Right lobe of liver (tissue), 6 donors: ENCODE data around the gene PTBP1. TPM values are rescaled to one million over a fixed set of nuclear protein-coding genes. Genes with fewer than 3 reads are reported as not detected.

Source experiments
- ATAC-seq, 4 donors: fragments of 200-7000 bp; cut with Tn5 transposase; one replicate each; pipeline ENCODE4 v1.9.1; 2020; ENCODE audit warnings: mild to moderate bottlenecking in 4 of 4, moderate library complexity in 4 of 4
- DNase-seq, 3 donors: peaks; one replicate each; pipeline ENCODE4 v3.0.0-alpha.2; 2020
- H3K27ac ChIP-seq, 3 donors: fragments of 200-600 bp; one replicate each; pipeline ENCODE4 v1.8.0; 2022
- H3K27me3 ChIP-seq, 2 donors: fragments of 200-600 bp; one replicate each; pipeline ENCODE4 v1.8.0; 2022
- H3K36me3 ChIP-seq, 4 donors: fragments of 200-600 bp; sonication (generic) in 1 of 4; one replicate each; pipeline versions ENCODE4 v1.5.1 to v1.8.0; 2017 to 2022; ENCODE audit warnings: control low read depth in 1 of 4
- H3K4me1 ChIP-seq, 4 donors: fragments of 200-600 bp; sonication (generic) in 1 of 4; one replicate each; pipeline versions ENCODE4 v1.5.1 to v1.8.0; 2017 to 2022; ENCODE audit warnings: control low read depth in 1 of 4
- H3K4me3 ChIP-seq, 3 donors: fragments of 200-600 bp; one replicate each; pipeline ENCODE4 v1.8.0; 2022
- H3K9me3 ChIP-seq, 4 donors: fragments of 200-600 bp; sonication (generic) in 1 of 4; one replicate each; pipeline versions ENCODE4 v1.5.1 to v1.8.0; 2017 to 2022; ENCODE audit warnings: control low read depth in 1 of 4
- POLR2A ChIP-seq: fragments of 450-650 bp; IDR thresholded peaks from one replicate; pipeline ENCODE4 v1.6.1; 2017; ENCODE audit warnings: antibody characterized with exemption, mild to moderate bottlenecking
- WGBS: methylation state at CpG from one replicate; pipeline ENCODE4 v1.1.6; 2018; ENCODE audit warnings: low coverage, low lambda C conversion rate; ENCODE audit not compliant: insufficient coverage; ENCODE audit errors: missing lambda C conversion rate; 5-methylcytosine and 5-hydroxymethylcytosine counted together
- intact Hi-C, 2 donors: fragments of 100-400 bp; cut with DNase I; formaldehyde crosslinking; loops; one replicate each; pipeline versions ENCODE4 v1.11.2 to v1.14.1; 2022
- long read RNA-seq: library from polyadenylated mRNA; unstranded; transcript quantifications from one replicate; pipeline ENCODE4 v2.0.0, GENCODE V29; 2019
- total RNA-seq, 6 experiments: library from RNA; depleted of rRNA in 2 of 6; stranded (reverse); fragments of >200 nt in 2 of 6; fragmentation: NEBNext Ultra II Directional in 3 of 6; extraction: Animal tissue kit (Norgen Biotek cat#: 25700) in 3 of 6; gene quantifications; one replicate each; pipeline versions ENCODE4 v1.1.0 to v1.2.4, GENCODE V29; 2016 to 2023
- TF ChIP-seq, protein P1 (sequence below), 4 donors: fragments of 200-600 bp in 3 of 4; fragments of 450-650 bp in 1 of 4; IDR thresholded peaks; one replicate each; pipeline versions ENCODE4 v1.5.1 to v1.8.0; 2016 to 2022; ENCODE audit warnings: antibody characterized with exemption in 4 of 4, mild to moderate bottlenecking in 2 of 4
- donor health status: DM: no; HTN: yes; CAD: no.
- donor health status: DM: no; HTN: no; CAD: no.
- donor health status: DM: no; HTN: no; CAD: no.
- donor health status: DM: no; HTN: yes; CAD: no.
- donor health status: DM: no; HTN: yes; CAD: no.

Gene PTBP1
- 100 to 1,000 TPM in 5 of 6 experiments, 10 to 100 TPM in 1; 91.1 to 150 (median 129) TPM for total RNA-seq
- long read RNA-seq, partial matches to known transcripts: 1 of 7 reads
- long read RNA-seq, other reads (novel, unspliced or antisense): 5 of 7 reads

DNA sequence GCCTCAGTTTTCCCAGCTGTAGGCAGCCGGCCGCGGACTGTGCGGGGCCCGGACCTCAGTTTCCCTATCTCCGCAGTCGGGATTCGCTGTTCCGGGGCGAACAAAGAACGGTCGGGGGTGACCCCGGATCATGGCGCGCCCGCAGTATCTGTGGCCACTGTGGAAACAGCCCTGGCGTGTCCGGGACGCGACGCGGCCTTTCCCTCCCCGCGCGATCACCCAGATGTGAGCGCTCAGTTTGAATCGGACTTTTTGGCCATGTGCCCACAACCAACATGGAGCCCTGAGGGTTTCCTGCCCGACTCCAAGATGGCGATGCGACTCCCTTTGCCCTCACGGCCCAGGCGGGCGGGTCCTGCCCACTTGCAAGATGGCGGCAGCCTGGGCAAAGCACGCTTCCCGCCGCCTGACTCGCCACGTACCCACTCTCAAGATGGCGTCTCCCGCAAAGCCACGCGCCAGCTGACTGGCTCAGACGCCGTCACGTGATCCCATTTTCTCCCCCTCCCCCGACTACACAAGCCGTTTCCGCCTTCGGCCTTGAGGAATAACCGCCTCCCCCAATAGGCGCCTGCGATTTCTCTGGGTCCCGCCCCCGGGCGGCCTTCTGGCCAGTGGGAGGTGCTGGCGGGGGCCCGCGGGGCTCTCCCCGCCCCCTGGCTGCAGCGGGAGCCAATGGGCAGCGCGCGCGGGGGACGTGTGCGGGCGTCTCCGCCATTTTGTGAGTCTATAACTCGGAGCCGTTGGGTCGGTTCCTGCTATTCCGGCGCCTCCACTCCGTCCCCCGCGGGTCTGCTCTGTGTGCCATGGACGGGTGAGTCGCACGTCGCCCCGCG is at the start of gene PTBP1:
PTBP1 (plus strand) TSS at position 761 of the 836 bp plus-strand sequence; CDS start at position 807, 46 bp downstream.
- peak; percentile 100 for DNase-seq
- no peaks in the 10 kb centered on the region for H3K9me3 ChIP-seq
- peak within 1 kb of the TSS; percentile 95 to 97 (median 96) for H3K27ac ChIP-seq
- H3K36me3 ChIP-seq: peaks cover 0 to 9% (median 2%) of the 10 kb centered on the region in 4 donors
- no peaks in the 10 kb centered on the region for H3K27me3 ChIP-seq
- WGBS: under 1% methylated on average over 23 of the region's 83 CpGs
- intact Hi-C loops: no loop called here
- ATAC-seq: peak; percentile 79 to 90 (median 86)
- peak within 1 kb of the TSS; percentile 90 to 95 (median 93) for H3K4me3 ChIP-seq
- TF ChIP-seq, protein P1, sequence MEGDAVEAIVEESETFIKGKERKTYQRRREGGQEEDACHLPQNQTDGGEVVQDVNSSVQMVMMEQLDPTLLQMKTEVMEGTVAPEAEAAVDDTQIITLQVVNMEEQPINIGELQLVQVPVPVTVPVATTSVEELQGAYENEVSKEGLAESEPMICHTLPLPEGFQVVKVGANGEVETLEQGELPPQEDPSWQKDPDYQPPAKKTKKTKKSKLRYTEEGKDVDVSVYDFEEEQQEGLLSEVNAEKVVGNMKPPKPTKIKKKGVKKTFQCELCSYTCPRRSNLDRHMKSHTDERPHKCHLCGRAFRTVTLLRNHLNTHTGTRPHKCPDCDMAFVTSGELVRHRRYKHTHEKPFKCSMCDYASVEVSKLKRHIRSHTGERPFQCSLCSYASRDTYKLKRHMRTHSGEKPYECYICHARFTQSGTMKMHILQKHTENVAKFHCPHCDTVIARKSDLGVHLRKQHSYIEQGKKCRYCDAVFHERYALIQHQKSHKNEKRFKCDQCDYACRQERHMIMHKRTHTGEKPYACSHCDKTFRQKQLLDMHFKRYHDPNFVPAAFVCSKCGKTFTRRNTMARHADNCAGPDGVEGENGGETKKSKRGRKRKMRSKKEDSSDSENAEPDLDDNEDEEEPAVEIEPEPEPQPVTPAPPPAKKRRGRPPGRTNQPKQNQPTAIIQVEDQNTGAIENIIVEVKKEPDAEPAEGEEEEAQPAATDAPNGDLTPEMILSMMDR (IDR thresholded peaks at IDR 0.05): peak in 3 of 4 donors; percentile 12 to 36 (median 30)
- peak; percentile 71 for TF ChIP-seq POLR2A
- H3K4me1 ChIP-seq: peaks cover 0 to 29% (median 19%) of the 10 kb centered on the region in 4 donors

DNA sequence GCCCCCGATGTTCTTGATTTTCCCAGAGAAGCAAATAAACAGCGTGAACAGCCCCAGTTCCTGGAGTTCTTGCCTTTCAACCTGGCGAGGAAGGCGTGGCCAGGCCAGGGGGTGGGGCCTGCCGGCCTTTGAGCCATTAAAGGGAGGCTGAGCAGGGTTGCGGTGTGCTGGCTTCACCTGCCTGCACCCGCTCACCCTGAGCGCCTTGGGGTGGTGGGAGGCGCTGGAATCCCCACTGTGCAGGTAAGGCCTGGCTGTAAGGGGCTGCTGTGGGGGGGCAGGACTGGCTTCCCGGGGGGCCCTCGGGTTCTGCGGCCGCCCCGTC is 49.0 kb upstream of the PTBP1 start:
- no peak for DNase-seq
- Histone ChIP-seq H3K4me3 (no peak overlapping the region), H3K4me1 (no peaks in the 10 kb centered on the region)

DNA sequence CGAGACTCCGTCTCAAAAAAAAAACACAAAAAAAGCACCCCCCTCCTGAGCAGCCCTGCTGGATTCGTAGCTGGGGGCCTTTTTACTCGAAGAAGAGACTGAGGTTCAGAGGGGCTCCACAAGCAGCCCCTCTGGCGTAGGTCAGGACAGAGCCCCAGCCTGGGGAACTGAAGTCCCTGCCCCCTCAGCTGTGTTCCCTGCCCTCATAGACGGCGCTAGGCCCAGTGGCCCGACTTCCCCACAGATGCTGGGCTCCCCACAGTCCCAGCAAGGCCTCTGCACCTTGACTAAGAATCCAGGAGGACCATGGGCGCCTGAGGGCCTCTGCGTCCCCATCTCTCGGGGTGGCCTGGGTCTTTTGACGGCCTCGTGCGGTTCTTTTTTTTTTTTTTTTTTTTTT is 47.4 kb upstream of the PTBP1 start:
- TF ChIP-seq, protein P1 (IDR thresholded peaks at IDR 0.05): no peak
- TF ChIP-seq POLR2A: no peak
- intact Hi-C loops: no loop called here
- WGBS: 73% methylated on average over 4 of the region's 14 CpGs
- H3K27me3 ChIP-seq: no peaks in the 10 kb centered on the region
- H3K9me3 ChIP-seq: peaks cover 0 to 4% (median 0%) of the 10 kb centered on the region in 4 donors
- no peak overlapping the region for H3K4me3 ChIP-seq
- ATAC-seq (no peak), DNase-seq (no peak)
- no peak overlapping the region for H3K27ac ChIP-seq
- H3K36me3 ChIP-seq: no peaks in the 10 kb centered on the region
- no peaks in the 10 kb centered on the region for H3K4me1 ChIP-seq

More for the DNA sequence above, 49.0 kb upstream of the PTBP1 start:
- peaks cover 0 to 4% (median 0%) of the 10 kb centered on the region in 4 donors for H3K9me3 ChIP-seq
- H3K27me3 ChIP-seq: no peaks in the 10 kb centered on the region
- 82% methylated on average over 8 of the region's 14 CpGs for WGBS
- TF ChIP-seq POLR2A: no peak
- TF ChIP-seq, protein P1 (IDR thresholded peaks at IDR 0.05): no peak
- intact Hi-C loops: no loop called here
- no peak overlapping the region for H3K27ac ChIP-seq
- no peaks in the 10 kb centered on the region for H3K36me3 ChIP-seq
- ATAC-seq: no peak

DNA sequence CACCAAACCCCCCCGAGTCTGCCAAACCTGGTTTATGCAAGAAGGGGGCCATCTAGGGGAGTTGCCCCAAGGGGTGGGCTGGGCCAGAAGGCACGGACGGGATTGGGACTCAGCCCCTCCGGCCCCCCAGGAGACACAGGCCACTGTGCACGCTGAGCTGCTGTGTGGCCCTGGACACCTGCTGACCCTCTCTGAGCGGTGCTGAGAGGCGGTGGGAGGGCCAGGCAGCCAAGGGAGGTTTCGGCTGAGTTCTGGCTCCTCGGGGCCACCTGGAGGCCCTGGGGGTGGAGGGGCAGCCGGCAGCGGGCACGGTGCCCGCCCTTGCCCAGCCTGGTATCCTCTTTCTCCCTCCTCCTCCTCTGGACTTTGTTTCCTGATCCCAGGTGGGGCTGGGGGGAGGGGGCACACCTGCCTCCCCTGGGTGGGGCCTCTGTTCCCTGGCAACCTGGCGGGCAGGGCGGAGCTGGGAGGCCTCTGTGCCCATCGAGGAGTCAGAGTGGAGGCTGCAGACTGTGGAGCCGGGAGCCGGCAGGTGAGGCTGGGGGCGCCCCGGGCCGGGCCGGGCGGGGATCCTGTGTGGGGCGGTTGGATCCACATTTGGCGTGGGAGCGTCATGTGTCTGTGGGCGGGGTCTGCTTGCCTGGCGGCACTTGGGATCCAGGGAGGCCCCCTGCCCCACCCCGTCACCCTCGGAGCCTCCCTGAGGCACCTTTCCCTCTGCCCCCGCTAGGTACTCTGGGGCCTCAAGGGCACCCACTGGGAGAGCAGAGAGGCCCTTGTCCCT is 46.4 kb upstream of the PTBP1 start, which contains the start of gene MISP:
MISP (plus strand) TSS at position 473 of the 784 bp plus-strand sequence. CDS start 5,835 bp downstream, outside the sequence.
- H3K27ac ChIP-seq: no peak within 1 kb of the TSS
- ATAC-seq (peak in 1 of 4 donors; percentile 24), DNase-seq (no peak)
- no peaks in the 10 kb centered on the region for H3K27me3 ChIP-seq
- no peaks in the 10 kb centered on the region for H3K36me3 ChIP-seq
- no peaks in the 10 kb centered on the region for H3K4me1 ChIP-seq
- peaks cover 0 to 4% (median 0%) of the 10 kb centered on the region in 4 donors for H3K9me3 ChIP-seq
- 40% methylated on average over 2 of the region's 31 CpGs for WGBS
- TF ChIP-seq POLR2A: no peak
- TF ChIP-seq, protein P1 (IDR thresholded peaks at IDR 0.05): no peak
- intact Hi-C loops: no loop called here
- H3K4me3 ChIP-seq: no peak within 1 kb of the TSS
